SK-N-SH (cell line): ENCODE data around the gene TRHDE. TPM values are rescaled to one million over a fixed set of nuclear protein-coding genes. Genes with fewer than 3 reads are reported as not detected.

Experiments
- CTCF ChIA-PET: fragments of 300-600, 350-600 bp; formaldehyde crosslinking; extraction: SDS; loops from one replicate; lab custom pipeline; 2021; lab: Yijun Ruan, JAX
- POLR2A ChIA-PET: fragments of 350-600 bp; sonication (Branson Sonifier 250); formaldehyde crosslinking; extraction: SDS; loops from one replicate; lab custom pipeline; 2020; ENCODE audit warnings: antibody characterized with exemption, inconsistent platforms; lab: Yijun Ruan, JAX
- DNase-seq: peaks from one replicate; pipeline ENCODE4 v3.0.0; 2012
- H2AFZ ChIP-seq: fragments of 200-600 bp; sonication (generic); 2 replicates; pipeline ENCODE4 v1.8.1; 2016; ENCODE audit warnings: antibody characterized with exemption, mild to moderate bottlenecking, low read depth
- H3F3A ChIP-seq: fragments of 200-600 bp; sonication (generic); replicated peaks from 2 replicates; pipeline ENCODE3; 2016; ENCODE audit warnings: antibody characterized with exemption, mild to moderate bottlenecking; ENCODE audit not compliant: insufficient read depth
- H3K27ac ChIP-seq, 2 experiments: fragments of 200-500 bp in 1 of 2; fragments of 200-600 bp in 1 of 2; sonication (Bioruptor generic) in 1 of 2; sonication (generic), shearing (Covaris generic) in 1 of 2; 2 replicates each; pipeline versions ENCODE4 v1.5.1 to v1.6.1; 2014 to 2016; ENCODE audit warnings: low read depth in 2 of 2, inconsistent platforms in 1 of 2, low read length in 1 of 2, mild to moderate bottlenecking in 1 of 2, mixed read lengths in 1 of 2
- H3K27me3 ChIP-seq: fragments of 200-600 bp; sonication (generic), shearing (Covaris generic); 2 replicates; pipeline ENCODE4 v1.6.1; 2016; ENCODE audit warnings: mixed run types; ENCODE audit not compliant: insufficient read depth
- H3K36me3 ChIP-seq, 2 experiments: fragments of 200-500 bp in 1 of 2; fragments of 200-600 bp in 1 of 2; sonication (Bioruptor generic) in 1 of 2; sonication (generic) in 1 of 2; replicated peaks in 1 of 2; 2 replicates each; pipeline versions ENCODE3 to v1.5.1; 2014 to 2016; ENCODE audit warnings: low read length in 1 of 2, mild to moderate bottlenecking in 1 of 2; ENCODE audit not compliant: insufficient read depth in 2 of 2, control insufficient read depth in 1 of 2
- H3K4me1 ChIP-seq, 2 experiments: fragments of 200-500 bp in 1 of 2; fragments of 200-600 bp in 1 of 2; sonication (Bioruptor generic) in 1 of 2; sonication (generic), shearing (Covaris generic) in 1 of 2; 2 replicates each; pipeline versions ENCODE4 v1.5.1 to v1.6.1; 2014 to 2016; ENCODE audit warnings: low read depth in 1 of 2, low read length in 1 of 2, mixed run types in 1 of 2; ENCODE audit not compliant: insufficient read depth in 2 of 2, control insufficient read depth in 1 of 2
- H3K4me2 ChIP-seq: fragments of 200-600 bp; sonication (generic), shearing (Covaris generic); 2 replicates; pipeline ENCODE4 v1.6.1; 2017; ENCODE audit warnings: mixed run types
- H3K4me3 ChIP-seq, 2 experiments: fragments of 200-500 bp in 1 of 2; fragments of 200-600 bp in 1 of 2; sonication (Bioruptor generic) in 1 of 2; sonication (generic), shearing (Covaris generic) in 1 of 2; 2 replicates each; pipeline versions ENCODE4 v1.5.1 to v1.8.1; 2014 to 2016; ENCODE audit warnings: low read depth in 2 of 2, inconsistent platforms in 1 of 2, low read length in 1 of 2, mild to moderate bottlenecking in 1 of 2, mixed read lengths in 1 of 2, moderate library complexity in 1 of 2
- H3K79me2 ChIP-seq: fragments of 200-600 bp; sonication (generic); 2 replicates; pipeline ENCODE4 v1.8.1; 2017; ENCODE audit warnings: mild to moderate bottlenecking; ENCODE audit not compliant: insufficient read depth
- H3K9ac ChIP-seq: fragments of 200-600 bp; sonication (generic); 2 replicates; pipeline ENCODE4 v1.6.1; 2017; ENCODE audit warnings: mixed run types
- H3K9me2 ChIP-seq: fragments of 200-600 bp; sonication (generic); 2 replicates; pipeline ENCODE4 v1.6.1; 2017; ENCODE audit warnings: mixed run types
- H3K9me3 ChIP-seq: fragments of 200-600 bp; sonication (generic); 2 replicates; pipeline ENCODE4 v1.6.1; 2017; ENCODE audit warnings: mixed run types, mild to moderate bottlenecking, moderate library complexity
- H4K20me1 ChIP-seq: fragments of 200-600 bp; sonication (generic); 2 replicates; pipeline ENCODE4 v1.6.1; 2017; ENCODE audit warnings: mild to moderate bottlenecking, mixed run types; ENCODE audit not compliant: insufficient read depth
- CHD2 ChIP-seq: fragments of 150-350 bp; IDR thresholded peaks from 2 replicates; pipeline ENCODE4 v1.6.1; 2018; ENCODE audit warnings: low read length; ENCODE audit not compliant: partially characterized antibody
- CTCF ChIP-seq: fragments of 200-600 bp; sonication (generic); IDR thresholded peaks from 2 replicates; pipeline ENCODE4 v1.6.1; 2017; ENCODE audit warnings: antibody characterized with exemption, mild to moderate bottlenecking, moderate library complexity
- ELF1 ChIP-seq: IDR thresholded peaks from 2 replicates; pipeline ENCODE4 v1.4.0; 2012
- EP300 ChIP-seq, 2 experiments: IDR thresholded peaks; 2 replicates each; pipeline versions ENCODE4 v1.4.0 to v1.6.1; 2012; ENCODE audit warnings: borderline replicate concordance in 1 of 2, low read depth in 1 of 2, low read length in 1 of 2
- EZH2phosphoT487 ChIP-seq: fragments of 200-600 bp; sonication (generic); IDR thresholded peaks from 2 replicates; pipeline ENCODE4 v1.6.1; 2017; ENCODE audit warnings: low read depth, mixed run types, mild to moderate bottlenecking, antibody characterized with exemption, moderate library complexity, borderline replicate concordance
- FOXJ3 ChIP-seq: sonication (generic); formaldehyde crosslinking; IDR thresholded peaks from 2 replicates; pipeline ENCODE4 v1.5.1; 2020; ENCODE audit warnings: mild to moderate bottlenecking, missing genetic modification reagents
- FOXM1 ChIP-seq: IDR thresholded peaks from 2 replicates; pipeline ENCODE4 v1.4.0; 2012; ENCODE audit warnings: low read depth, mild to moderate bottlenecking
- GATA2 ChIP-seq: sonication (generic); formaldehyde crosslinking; IDR thresholded peaks from 2 replicates; pipeline ENCODE4 v1.5.0; 2020; ENCODE audit warnings: mild to moderate bottlenecking, missing genetic modification reagents
- JUND ChIP-seq: IDR thresholded peaks from 2 replicates; pipeline ENCODE4 v1.4.0; 2012
- MAX ChIP-seq: IDR thresholded peaks from 2 replicates; pipeline ENCODE4 v1.4.0; 2012; ENCODE audit warnings: low read depth
- MEF2A ChIP-seq: IDR thresholded peaks from 2 replicates; pipeline ENCODE4 v1.4.0; 2012; ENCODE audit warnings: low read depth, borderline replicate concordance
- MXI1 ChIP-seq: IDR thresholded peaks from 2 replicates; pipeline ENCODE4 v1.6.1; 2012; ENCODE audit warnings: mild to moderate bottlenecking, low read depth, low read length, improper control_type of control experiment
- RCOR1 ChIP-seq: fragments of 150-350 bp; IDR thresholded peaks from 2 replicates; pipeline ENCODE4 v1.6.1; 2017; ENCODE audit warnings: antibody characterized with exemption, low read length
- REST ChIP-seq: IDR thresholded peaks from 2 replicates; pipeline ENCODE4 v1.6.1; 2012; ENCODE audit warnings: mild to moderate bottlenecking, low read depth, low read length, moderate library complexity
- RXRA ChIP-seq: IDR thresholded peaks from 2 replicates; pipeline ENCODE4 v1.4.0; 2012; ENCODE audit warnings: low read depth, mild to moderate bottlenecking, borderline replicate concordance
- TCF12 ChIP-seq: IDR thresholded peaks from 2 replicates; pipeline ENCODE4 v1.4.0; 2012
- TEAD4 ChIP-seq: IDR thresholded peaks from 2 replicates; pipeline ENCODE4 v1.4.0; 2012; ENCODE audit warnings: mild to moderate bottlenecking, borderline replicate concordance; ENCODE audit not compliant: insufficient read depth
- USF2 ChIP-seq: fragments of 150-350 bp; IDR thresholded peaks from 2 replicates; pipeline ENCODE4 v1.6.1; 2017; ENCODE audit warnings: antibody characterized with exemption, low read length, low read depth, borderline replicate concordance
- YY1 ChIP-seq: IDR thresholded peaks from 2 replicates; pipeline ENCODE4 v1.4.0; 2012; ENCODE audit warnings: low read depth, mild to moderate bottlenecking
- WGBS: methylation state at CpG from one replicate; pipeline ENCODE4 v1.1.6; 2017; ENCODE audit warnings: low lambda C conversion rate; 5-methylcytosine and 5-hydroxymethylcytosine counted together
- polyA plus RNA-seq, 3 experiments: library from polyadenylated mRNA; depleted of rRNA; stranded (reverse); fragments of >200 nt; gene quantifications; 2 replicates each; pipeline ENCODE4 v1.2.3, GENCODE V29; 2012

TRHDE gene
- polyA plus RNA-seq, 1 of the 3 experiments (the other 2 are of a cell fraction), result 0.46 TPM

- H3K27ac ChIP-seq, result no peak overlapping the region
- POLR2A ChIA-PET, result no interaction called here
- no peaks in the 10 kb centered on the region for H4K20me1 ChIP-seq
- H3F3A ChIP-seq, result no peaks in the 10 kb centered on the region
- no peaks in the 10 kb centered on the region for H3K4me1 ChIP-seq
- H3K27me3 ChIP-seq, result no peaks in the 10 kb centered on the region
- no peak for DNase-seq
- no peak overlapping the region for H3K4me2 ChIP-seq
- H3K79me2 ChIP-seq, result no peaks in the 10 kb centered on the region
- H3K9ac ChIP-seq, result no peak overlapping the region
- H3K9me2 ChIP-seq, result no peaks in the 10 kb centered on the region
- no peak overlapping the region for H3K4me3 ChIP-seq
- no peaks in the 10 kb centered on the region for H3K9me3 ChIP-seq
- CTCF ChIA-PET, result no interaction called here
- no peak overlapping the region for H2AFZ ChIP-seq
- H3K36me3 ChIP-seq, result no peaks in the 10 kb centered on the region
- TF ChIP-seq MEF2A (no peak), EP300 (IDR thresholded peaks at IDR 0.05; ENCODE audit: borderline replicate concordance in 1 of 2, low read depth in 1 of 2, low read length in 1 of 2) (no peak), MXI1 (no peak), RCOR1 (no peak), FOXM1 (no peak), TCF12 (no peak), JUND (no peak), CHD2 (no peak), FOXJ3 (CRISPR knock-in tag) (no peak), RXRA (no peak), MAX (no peak)
Measured at GRCh38 chr12:72464471-72464870, 192.3 kb downstream of the TRHDE start.

GRCh38 chr12:72465155-72465554 is 193.0 kb downstream of the TRHDE start:
- Histone ChIP-seq H3K27me3 (no peaks in the 10 kb centered on the region), H3K36me3 (no peaks in the 10 kb centered on the region), H3F3A (no peaks in the 10 kb centered on the region), H3K4me2 (no peak overlapping the region), H3K79me2 (no peaks in the 10 kb centered on the region), H3K9me2 (no peaks in the 10 kb centered on the region), H3K27ac (no peak overlapping the region), H4K20me1 (no peaks in the 10 kb centered on the region), H3K4me1 (no peaks in the 10 kb centered on the region), H2AFZ (no peak overlapping the region), H3K9ac (no peak overlapping the region), H3K9me3 (no peaks in the 10 kb centered on the region), H3K4me3 (no peak overlapping the region)
- WGBS, result 21% methylated on average over 1 of the region's 1 CpG
- TF ChIP-seq USF2 (no peak), JUND (no peak), TEAD4 (no peak), EP300 (IDR thresholded peaks at IDR 0.05; ENCODE audit: borderline replicate concordance in 1 of 2, low read depth in 1 of 2, low read length in 1 of 2) (no peak), EZH2phosphoT487 (no peak), CTCF (no peak), GATA2 (CRISPR knock-in tag) (no peak), REST (no peak), ELF1 (no peak), TCF12 (no peak), YY1 (no peak)
- POLR2A ChIA-PET, result no interaction called here
- no peak for DNase-seq
- CTCF ChIA-PET, result no interaction called here
